Activated CD4-positive, CD25-positive, alpha-beta regulatory T cell treated with anti-CD3 and anti-CD28 coated beads, Interleukin-2, amount 50 U/mL, for 16 hours (primary cell): ENCODE data around the gene AJM1.
A peak's percentile ranks its signal among the peaks of the same experiment; 100 is the strongest.
"Not testable (repeated sequence)": the region's sequence is repeated elsewhere in the genome, so short reads cannot be mapped to it uniquely, and the experiment has no call there.

Experiments
- DNase-seq: peaks from one replicate; pipeline ENCODE4 v3.0.0-alpha.2; 2020; ENCODE audit warnings: low read depth, low spot score

The AJM1 gene

DNA sequence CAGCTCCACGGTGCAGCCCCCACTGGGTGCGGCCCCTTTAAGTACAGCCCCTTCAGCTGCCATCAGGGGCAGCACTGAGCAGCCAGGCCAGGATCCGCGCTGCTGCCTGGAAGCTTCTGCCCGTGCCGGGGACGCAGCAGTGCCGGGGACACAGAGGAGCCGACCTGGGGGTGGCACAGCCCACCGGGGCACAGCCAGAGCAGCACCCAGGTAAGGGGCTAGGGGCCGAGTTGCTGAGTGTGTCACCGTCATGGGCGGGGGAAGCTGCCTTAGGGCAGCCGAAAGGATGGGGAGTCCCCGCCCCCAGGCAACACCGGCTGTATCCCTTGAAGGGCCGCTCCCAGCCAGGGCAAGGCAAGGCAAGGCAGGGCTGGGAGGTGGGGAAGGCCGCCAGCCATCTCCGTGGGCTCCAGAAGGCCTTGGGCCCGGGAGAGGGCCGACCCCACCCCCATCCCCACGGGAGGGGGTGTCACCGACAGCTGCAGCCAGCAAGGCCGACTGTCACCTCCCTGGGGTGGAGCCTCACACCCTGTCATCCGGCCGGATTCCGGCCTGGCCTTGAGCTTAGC is at the start of gene AJM1:
Gene AJM1, plus strand, starts transcription at position 99 of the 569 bp plus-strand sequence. CDS start 1,937 bp downstream, outside the sequence.
- DNase-seq, result peak; percentile 58

GRCh38 chr9:136793086-136793946 is 49.0 kb upstream of the AJM1 start:
- DNase-seq, result no peak

GRCh38 chr9:136794281-136794999 is 47.8 kb upstream of the AJM1 start:
- DNase-seq, result no peak

GRCh38 chr9:136795000-136795348 is 47.3 kb upstream of the AJM1 start:
- no peak for DNase-seq

DNA sequence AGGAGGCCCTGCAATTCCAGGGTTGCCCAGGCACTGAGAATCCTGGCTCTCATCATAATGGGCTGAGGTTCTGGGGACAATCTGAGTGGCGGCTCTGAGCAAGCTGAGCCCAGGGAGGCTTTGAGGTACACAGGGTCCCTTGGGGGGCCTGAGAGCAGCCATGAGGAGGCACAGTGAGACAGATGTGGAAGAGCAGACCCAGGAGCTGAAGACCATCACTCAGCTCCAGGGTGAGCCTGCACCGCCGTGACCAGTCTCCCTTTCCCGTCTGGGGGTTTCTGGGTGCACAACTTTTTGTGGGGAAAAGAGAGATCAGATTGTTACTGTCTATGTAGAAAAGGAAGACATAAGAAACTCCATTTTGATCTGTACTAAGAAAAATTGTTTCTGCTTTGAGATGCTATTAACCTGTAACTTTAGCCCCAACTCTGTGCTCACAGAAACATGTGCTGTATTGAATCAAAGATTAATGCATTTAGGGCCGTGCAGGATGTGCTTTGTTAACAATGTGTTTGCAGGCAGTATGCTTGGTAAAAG is 46.0 kb upstream of the AJM1 start, which contains the start of gene CCDC183:
Gene CCDC183, plus strand, starts transcription at position 101 of the 537 bp plus-strand sequence. Its CDS starts 60 bp downstream, at position 161.
- DNase-seq, result no peak

DNA sequence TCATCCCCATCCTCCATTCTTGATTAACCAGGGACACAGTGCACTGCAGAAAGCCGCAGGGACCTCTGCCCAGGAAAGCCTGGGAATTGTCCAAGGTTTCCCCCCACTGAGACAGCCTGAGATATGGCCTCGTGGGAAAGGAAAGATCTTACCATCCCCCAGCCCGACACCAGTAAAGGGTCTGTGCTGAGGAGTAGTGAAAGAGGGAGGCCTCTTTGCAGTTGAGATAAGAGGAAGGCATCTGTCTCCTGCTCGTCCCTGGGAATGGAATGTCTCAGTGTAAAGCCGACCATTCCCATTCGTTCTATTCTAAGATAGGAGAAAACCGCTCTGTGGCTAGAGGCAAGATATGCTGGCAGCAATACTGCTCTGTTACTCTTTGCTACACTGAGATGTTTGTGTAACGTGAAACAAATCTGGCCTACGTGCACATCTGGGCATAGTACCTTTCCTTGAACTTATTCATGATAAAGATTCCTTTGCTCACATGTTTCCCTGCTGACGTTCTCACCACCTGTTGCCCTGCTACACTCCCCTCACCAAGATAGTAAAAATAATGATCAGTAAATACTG is 45.4 kb upstream of the AJM1 start:
- DNase-seq, result not testable (repeated sequence)

DNA sequence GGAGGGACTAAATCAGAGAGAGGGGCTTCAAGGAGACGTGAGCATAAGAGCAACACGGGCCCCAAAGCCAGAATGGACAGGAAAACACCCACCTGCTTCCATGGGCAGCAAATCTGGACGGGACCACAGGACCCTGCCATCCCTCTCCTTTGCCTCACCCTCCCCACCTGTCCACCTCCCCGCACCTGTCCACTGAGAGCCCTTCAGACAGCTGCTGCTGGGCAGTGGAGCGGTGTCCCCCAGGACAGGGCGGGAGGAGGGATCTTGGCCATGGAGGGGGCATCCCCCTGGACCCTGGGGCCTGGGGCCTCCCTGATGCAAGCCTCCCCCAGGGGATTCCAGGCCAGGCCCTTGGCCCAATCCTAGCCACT is 43.6 kb upstream of the AJM1 start:
- DNase-seq, result no peak

- no peak for DNase-seq
Observed at GRCh38 chr9:136799079-136799853, 43.0 kb upstream of the AJM1 start.

DNA sequence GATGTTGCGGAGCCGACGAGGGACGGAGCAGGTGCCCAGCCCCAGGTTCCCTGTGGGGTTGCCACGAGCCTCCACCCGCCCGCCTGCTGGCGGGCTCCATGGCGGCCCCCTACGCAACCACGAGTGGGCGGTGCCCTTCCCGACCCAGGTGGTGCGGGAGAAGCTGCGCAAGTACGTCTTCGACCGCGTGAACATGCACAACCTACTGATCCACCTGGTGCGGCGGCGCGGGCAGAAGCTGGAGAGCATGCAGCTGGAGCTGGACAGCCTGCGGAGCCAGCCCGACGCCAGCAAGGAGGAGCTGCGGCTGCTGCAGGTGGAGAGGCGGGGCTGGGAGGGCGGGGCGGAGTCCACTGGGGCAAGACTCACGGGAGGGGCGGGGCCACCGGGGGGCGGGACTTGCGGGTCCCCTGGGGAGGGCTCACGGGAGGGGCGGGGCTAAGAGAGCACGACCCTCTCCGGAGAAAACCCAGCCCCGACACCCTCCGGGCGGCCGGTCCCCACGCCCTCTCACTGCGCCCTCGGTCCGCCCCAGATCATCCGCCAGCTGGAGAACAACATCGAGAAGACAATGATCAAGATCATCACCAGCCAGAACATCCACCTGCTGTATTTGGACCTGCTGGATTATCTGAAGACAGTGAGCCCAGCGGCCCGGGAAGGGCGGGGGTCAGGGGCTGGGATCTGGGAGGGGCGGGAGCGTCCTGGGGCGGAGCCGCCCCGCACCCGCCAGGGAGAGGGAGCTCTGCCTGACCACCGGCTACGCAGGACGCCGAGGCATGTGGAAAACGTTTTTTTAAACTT is 42.2 kb upstream of the AJM1 start:
- DNase-seq, result peak; percentile 74

DNA sequence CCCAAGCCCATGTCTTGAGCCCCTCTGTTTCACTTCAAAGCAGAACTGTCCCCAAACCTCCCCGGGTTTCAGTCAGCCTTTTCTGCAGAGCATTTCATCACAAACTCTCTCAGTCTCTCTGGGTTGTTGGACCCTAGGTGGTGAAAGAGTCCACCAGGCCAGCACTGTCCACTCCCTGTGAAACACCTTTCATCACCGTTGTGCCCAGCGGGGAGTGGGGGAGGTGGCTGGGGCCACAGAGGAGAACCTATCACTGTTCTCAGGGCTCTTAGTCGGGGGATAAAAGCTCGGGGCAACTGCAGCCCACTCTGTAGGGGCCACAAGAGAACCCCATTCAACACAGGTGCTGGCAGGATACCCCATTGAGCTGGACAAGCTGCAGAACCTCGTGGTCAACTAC is 40.0 kb upstream of the AJM1 start:
- no peak for DNase-seq

- not testable (repeated sequence) for DNase-seq
Observed at GRCh38 chr9:136803009-136803550, 39.2 kb upstream of the AJM1 start.

- DNase-seq, result no peak
Observed at GRCh38 chr9:136803551-136804508, 38.4 kb upstream of the AJM1 start.

DNA sequence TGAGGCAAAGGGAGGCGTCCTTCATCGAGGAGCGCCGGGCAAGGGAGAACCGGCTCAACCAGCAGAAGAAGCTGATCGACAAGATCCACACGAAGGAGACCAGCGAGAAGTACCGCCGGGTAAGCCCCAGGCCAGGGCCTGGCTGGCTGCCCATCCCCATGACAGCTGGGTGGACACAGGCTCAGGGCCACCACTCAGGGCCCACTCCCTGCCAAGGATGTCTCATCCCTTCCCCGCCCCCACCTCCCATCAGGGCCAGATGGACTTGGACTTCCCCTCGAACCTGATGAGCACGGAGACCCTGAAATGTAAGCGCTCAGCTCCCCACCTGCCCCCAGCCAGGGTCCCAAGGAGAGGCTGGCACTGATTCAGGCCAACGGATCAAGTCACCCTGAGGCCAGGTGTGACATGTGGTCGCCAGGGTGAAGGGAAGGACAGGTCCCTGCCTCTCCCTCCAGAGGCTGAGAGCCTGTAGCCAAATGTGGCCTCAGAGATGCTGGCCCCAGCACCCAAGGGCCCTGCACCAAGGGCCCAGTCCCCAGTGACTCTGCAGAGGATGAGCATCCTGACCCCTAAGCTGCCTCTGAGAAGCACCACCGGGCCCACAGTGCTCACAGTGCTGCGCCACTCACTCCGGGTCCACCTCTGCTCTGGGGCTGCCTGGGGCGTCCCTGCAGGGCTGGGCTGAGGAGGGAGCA is 37.6 kb upstream of the AJM1 start:
- DNase-seq, result no peak

- no peak for DNase-seq
Observed at GRCh38 chr9:136805207-136805740, 37.0 kb upstream of the AJM1 start.

- DNase-seq, result no peak
Observed at GRCh38 chr9:136806067-136806466, 36.2 kb upstream of the AJM1 start.

GRCh38 chr9:136806631-136807201 is 35.6 kb upstream of the AJM1 start:
- DNase-seq, result no peak

GRCh38 chr9:136807281-136808074 is 34.8 kb upstream of the AJM1 start, which contains the start of gene RABL6:
Gene RABL6, plus strand, starts transcription at chr9:136807948. Its CDS starts 249 bp downstream, at chr9:136808197.
- DNase-seq, result peak; percentile 60
